Keratinocyte (primary cell): Measurements from ENCODE around the gene S100A13. TPM values are rescaled to one million over a fixed set of nuclear protein-coding genes. Genes with fewer than 3 reads are reported as not detected.
"Not testable (repeated sequence)": the region's sequence is repeated elsewhere in the genome, so short reads cannot be mapped to it uniquely, and the experiment has no call there.

Experiments
- DNase-seq: peaks from one replicate; pipeline ENCODE4 v3.0.0-alpha.2; 2011; ENCODE audit warnings: low read depth, missing footprints, low spot score
- FAIRE-seq: peaks from 2 replicates; lab custom pipeline; 2011; peaks lifted over from hg19 to GRCh38; lab: Jason Lieb, UNC
- H2AFZ ChIP-seq: 2 replicates; pipeline ENCODE4 v1.6.0; 2012; ENCODE audit warnings: low read length, control low read depth, inconsistent platforms; ENCODE audit not compliant: control insufficient read depth
- H3K27ac ChIP-seq: 2 replicates; pipeline ENCODE4 v1.5.1; 2011; ENCODE audit warnings: low read length; ENCODE audit not compliant: control insufficient read depth, insufficient read depth
- H3K27me3 ChIP-seq: 3 replicates; pipeline ENCODE4 v1.6.0; 2011; ENCODE audit warnings: low read length; ENCODE audit not compliant: control insufficient read depth, insufficient read depth; ENCODE audit errors: extremely low read depth
- H3K36me3 ChIP-seq, 2 experiments: 2 replicates in 1 of 2; 3 replicates in 1 of 2; pipeline ENCODE4 v1.5.1; 2011; ENCODE audit warnings: low read length in 2 of 2, mild to moderate bottlenecking in 1 of 2; ENCODE audit not compliant: control insufficient read depth in 2 of 2, insufficient read depth in 2 of 2; ENCODE audit errors: extremely low read depth in 1 of 2
- H3K4me1 ChIP-seq: 3 replicates; pipeline ENCODE4 v1.5.1; 2011; ENCODE audit warnings: low read length; ENCODE audit not compliant: control insufficient read depth, insufficient read depth; ENCODE audit errors: extremely low read depth
- H3K4me2 ChIP-seq: 3 replicates; pipeline ENCODE4 v1.6.0; 2011; ENCODE audit warnings: low read depth, low read length; ENCODE audit not compliant: control insufficient read depth, insufficient read depth; ENCODE audit errors: extremely low read depth
- H3K4me3 ChIP-seq, 3 experiments: fragments of 200-600 bp in 1 of 3; sonication (generic) in 1 of 3; 2 replicates in 2 of 3; 3 replicates in 1 of 3; pipeline ENCODE4 v1.5.1; 2011 to 2016; ENCODE audit warnings: low read length in 3 of 3, mild to moderate bottlenecking in 3 of 3, control low read depth in 2 of 3, inconsistent platforms in 1 of 3, low read depth in 1 of 3, mixed read lengths in 1 of 3, mixed run types in 1 of 3, moderate library complexity in 1 of 3; ENCODE audit not compliant: control insufficient read depth in 2 of 3, insufficient read depth in 2 of 3; ENCODE audit errors: extremely low read depth in 1 of 3
- H3K79me2 ChIP-seq: 2 replicates; pipeline ENCODE4 v1.6.0; 2012; ENCODE audit warnings: low read length; ENCODE audit not compliant: control insufficient read depth, insufficient read depth
- H3K9ac ChIP-seq: 3 replicates; pipeline ENCODE4 v1.6.0; 2011; ENCODE audit warnings: low read length; ENCODE audit not compliant: control insufficient read depth, insufficient read depth; ENCODE audit errors: extremely low read depth
- H3K9me1 ChIP-seq: 3 replicates; pipeline ENCODE4 v1.6.0; 2011; ENCODE audit warnings: low read length; ENCODE audit not compliant: control insufficient read depth, insufficient read depth; ENCODE audit errors: extremely low read depth
- H3K9me3 ChIP-seq: 2 replicates; pipeline ENCODE4 v1.5.1; 2012; ENCODE audit warnings: low read depth, low read length; ENCODE audit not compliant: control insufficient read depth
- H4K20me1 ChIP-seq: 3 replicates; pipeline ENCODE4 v1.6.0; 2011; ENCODE audit warnings: low read length; ENCODE audit not compliant: control insufficient read depth, insufficient read depth; ENCODE audit errors: extremely low read depth
- CTCF ChIP-seq, 3 experiments: IDR thresholded peaks in 1 of 3; conservative IDR thresholded peaks in 1 of 3; optimal IDR thresholded peaks in 1 of 3; 2 replicates in 2 of 3; 3 replicates in 1 of 3; pipeline versions ENCODE3 to v1.5.1; 2011; ENCODE audit warnings: low read length in 3 of 3, mild to moderate bottlenecking in 3 of 3, moderate library complexity in 2 of 3, control low read depth in 1 of 3, inconsistent platforms in 1 of 3; ENCODE audit not compliant: insufficient read depth in 2 of 3; ENCODE audit errors: extremely low read depth in 1 of 3
- EZH2 ChIP-seq: IDR thresholded peaks from one replicate; pipeline ENCODE4 v1.6.1; 2012; ENCODE audit warnings: inconsistent platforms, mild to moderate bottlenecking, low read length, moderate library complexity
- dilution Hi-C: fragments of 300-500 bp; cut with MboI; formaldehyde crosslinking; loops from one replicate; pipeline ENCODE4 v1.7.0; 2020; ENCODE audit warnings: low sequenced_read_pairs; ENCODE audit not compliant: extremely low pct_ligation_motif_present
- polyA plus RNA-seq, 5 experiments: library from polyadenylated mRNA; depleted of rRNA in 3 of 5; stranded (reverse) in 3 of 5; stranded (forward) in 1 of 5; unstranded in 1 of 5; fragments of >200 nt; gene quantifications; 1 replicate in 1 of 5; 2 replicates in 3 of 5; 3 replicates in 1 of 5; pipeline versions ENCODE4 v1.2.1 to v1.2.3, GENCODE V29; 2011 to 2012; ENCODE audit warnings: missing spikeins in 2 of 5, low read depth in 1 of 5, low replicate concordance in 1 of 5

The S100A13 gene
- polyA plus RNA-seq, 1 donor (not counting 4 experiments of a cell fraction or from before 2014, with no cell fraction given): 215 TPM

GRCh38 chr1:153669606-153670005 is 42.3 kb upstream of the S100A13 start:
- no peaks in the 10 kb centered on the region for H4K20me1 ChIP-seq
- H3K27me3 ChIP-seq: no peaks in the 10 kb centered on the region
- TF ChIP-seq CTCF (optimal IDR thresholded peaks at IDR 0.05 in 1 of 3, IDR thresholded peaks at IDR 0.05 in 1 of 3, conservative IDR thresholded peaks at IDR 0.05 in 1 of 3; ENCODE audit: extremely low read depth in 1 of 3, insufficient read depth in 2 of 3, low read length in 3 of 3): no peak
- peaks cover 24 to 43% of the 10 kb centered on the region in 2 experiments for H3K36me3 ChIP-seq
- peaks cover 34% of the 10 kb centered on the region for H3K79me2 ChIP-seq
- H3K27ac ChIP-seq: no peak overlapping the region
- peak overlapping the region; percentile 98 for H3K4me2 ChIP-seq
- no peaks in the 10 kb centered on the region for H3K9me3 ChIP-seq
- no peaks in the 10 kb centered on the region for H3K9me1 ChIP-seq
- no peak for FAIRE-seq
- H3K4me3 ChIP-seq: peak overlapping the region; percentile 94 to 100 (median 96)
- no peak overlapping the region for H2AFZ ChIP-seq
- dilution Hi-C loops: no loop called here
- peaks cover 10% of the 10 kb centered on the region for H3K4me1 ChIP-seq
- H3K9ac ChIP-seq: peak overlapping the region; percentile 98
- DNase-seq: no peak

- not testable (repeated sequence) for DNase-seq, H4K20me1 ChIP-seq
Observed at GRCh38 chr1:153668672-153669071, 41.4 kb upstream of the S100A13 start.

GRCh38 chr1:153667439-153667838 is 40.1 kb upstream of the S100A13 start:
- H3K4me3 ChIP-seq: no peak overlapping the region
- dilution Hi-C loops: no loop called here
- no peak for TF ChIP-seq CTCF (optimal IDR thresholded peaks at IDR 0.05 in 1 of 3, IDR thresholded peaks at IDR 0.05 in 1 of 3, conservative IDR thresholded peaks at IDR 0.05 in 1 of 3; ENCODE audit: extremely low read depth in 1 of 3, insufficient read depth in 2 of 3, low read length in 3 of 3)
- no peak for TF ChIP-seq EZH2
- no peaks in the 10 kb centered on the region for H3K9me1 ChIP-seq
- DNase-seq (no peak), FAIRE-seq (no peak)
- no peaks in the 10 kb centered on the region for H3K27me3 ChIP-seq
- H3K4me1 ChIP-seq: peaks cover 10% of the 10 kb centered on the region
- H3K36me3 ChIP-seq: peaks cover 32 to 63% of the 10 kb centered on the region in 2 experiments
- H4K20me1 ChIP-seq: no peaks in the 10 kb centered on the region
- peaks cover 34% of the 10 kb centered on the region for H3K79me2 ChIP-seq
- H3K4me2 ChIP-seq: no peak overlapping the region
- H3K9ac ChIP-seq: no peak overlapping the region
- no peak overlapping the region for H3K27ac ChIP-seq
- no peak overlapping the region for H2AFZ ChIP-seq
- H3K9me3 ChIP-seq: no peaks in the 10 kb centered on the region

More at GRCh38 chr1:153668672-153669071, 41.4 kb upstream of the S100A13 start:
- Histone ChIP-seq H3K4me1 (peaks cover 10% of the 10 kb centered on the region), H3K36me3 (peaks cover 29 to 53% of the 10 kb centered on the region in 2 experiments), H3K79me2 (peaks cover 34% of the 10 kb centered on the region)
- H3K4me2 ChIP-seq, H3K27me3 ChIP-seq, H3K27ac ChIP-seq, H3K9ac ChIP-seq, H2AFZ ChIP-seq, H3K9me3 ChIP-seq, dilution Hi-C loops, H3K4me3 ChIP-seq, FAIRE-seq, H3K9me1 ChIP-seq: not testable (repeated sequence)
